MM.1S (cell line): ENCODE data around the gene SETD1A.

ENCODE experiments used
- DNase-seq: peaks from one replicate; pipeline ENCODE4 v3.0.0-alpha.2; 2015
- H2AFZ ChIP-seq: fragments of 300-600 bp; sonication (generic); 2 replicates; pipeline ENCODE4 v1.6.0; 2016; ENCODE audit warnings: antibody characterized with exemption, low read length
- H3F3A ChIP-seq: fragments of 300-600 bp; sonication (generic); 2 replicates; pipeline ENCODE4 v1.6.1; 2016; ENCODE audit warnings: mild to moderate bottlenecking, antibody characterized with exemption, low read length, moderate library complexity, mixed read lengths; ENCODE audit not compliant: insufficient read depth
- H3K27ac ChIP-seq: fragments of 300-600 bp; sonication (generic); 2 replicates; pipeline ENCODE4 v1.5.1; 2016; ENCODE audit warnings: mild to moderate bottlenecking, low read length
- H3K27me3 ChIP-seq: fragments of 300-600 bp; sonication (generic); replicated peaks from 2 replicates; pipeline ENCODE4 v1.6.0; 2016; ENCODE audit warnings: low read length; ENCODE audit not compliant: insufficient read depth
- H3K36me3 ChIP-seq: fragments of 300-600 bp; sonication (generic); replicated peaks from 2 replicates; pipeline ENCODE4 v1.6.1; 2016; ENCODE audit warnings: mild to moderate bottlenecking, low read length, mixed read lengths; ENCODE audit not compliant: insufficient read depth
- H3K4me1 ChIP-seq: fragments of 300-600 bp; sonication (generic); 2 replicates; pipeline ENCODE4 v1.6.1; 2016; ENCODE audit warnings: low read length, mixed read lengths
- H3K4me2 ChIP-seq: fragments of 300-600 bp; sonication (generic); 2 replicates; pipeline ENCODE4 v1.6.0; 2016; ENCODE audit warnings: low read depth, low read length
- H3K4me3 ChIP-seq: fragments of 300-600 bp; sonication (generic); 2 replicates; pipeline ENCODE4 v1.5.1; 2016; ENCODE audit warnings: low read length, mixed read lengths
- H3K79me2 ChIP-seq: fragments of 300-600 bp; sonication (generic); 2 replicates; pipeline ENCODE4 v1.6.1; 2016; ENCODE audit warnings: mixed run types, low read length, mixed read lengths
- H3K9ac ChIP-seq: fragments of 300-600 bp; sonication (generic); 2 replicates; pipeline ENCODE4 v1.6.1; 2016; ENCODE audit warnings: low read length, mixed read lengths
- H3K9me2 ChIP-seq: fragments of 300-600 bp; sonication (generic); replicated peaks from 2 replicates; pipeline ENCODE4 v1.6.1; 2016; ENCODE audit warnings: mild to moderate bottlenecking, low read length, mixed read lengths; ENCODE audit not compliant: insufficient read depth
- H3K9me3 ChIP-seq: fragments of 300-600 bp; sonication (generic); replicated peaks from 2 replicates; pipeline ENCODE4 v1.6.1; 2016; ENCODE audit warnings: mild to moderate bottlenecking, low read length, mixed read lengths; ENCODE audit not compliant: insufficient read depth
- H4K20me1 ChIP-seq: fragments of 300-600 bp; sonication (generic); 2 replicates; pipeline ENCODE4 v1.6.1; 2016; ENCODE audit warnings: mild to moderate bottlenecking, low read length, moderate library complexity, mixed read lengths; ENCODE audit not compliant: insufficient read depth
- CTCF ChIP-seq: fragments of 300-600 bp; sonication (generic); IDR thresholded peaks from 2 replicates; pipeline ENCODE4 v1.5.1; 2016; ENCODE audit warnings: antibody characterized with exemption, low read length, mixed read lengths
- EZH2 ChIP-seq: fragments of 300-600 bp; sonication (generic); optimal IDR thresholded peaks from 2 replicates; pipeline ENCODE3; 2017; ENCODE audit warnings: low read depth, mild to moderate bottlenecking, antibody characterized with exemption, low read length, mixed read lengths
- EZH2phosphoT487 ChIP-seq: fragments of 300-600 bp; sonication (generic); IDR thresholded peaks from 2 replicates; pipeline ENCODE4 v1.6.1; 2018; ENCODE audit warnings: antibody characterized with exemption, low read length

The SETD1A gene

GRCh38 chr16:30929167-30929566 is 28.4 kb upstream of the SETD1A start:
- Histone ChIP-seq H3K27me3 (no peaks in the 10 kb centered on the region), H3K9ac (no peak overlapping the region), H2AFZ (no peak overlapping the region), H3K9me3 (no peaks in the 10 kb centered on the region), H3F3A (no peaks in the 10 kb centered on the region), H3K9me2 (no peaks in the 10 kb centered on the region), H3K36me3 (no peaks in the 10 kb centered on the region), H3K4me2 (no peak overlapping the region), H3K27ac (no peak overlapping the region), H3K4me1 (no peaks in the 10 kb centered on the region), H3K79me2 (no peaks in the 10 kb centered on the region), H3K4me3 (no peak overlapping the region), H4K20me1 (no peaks in the 10 kb centered on the region)
- TF ChIP-seq CTCF, result no peak
- no peak for TF ChIP-seq EZH2phosphoT487
- TF ChIP-seq EZH2, result no peak
- DNase-seq, result no peak

DNA sequence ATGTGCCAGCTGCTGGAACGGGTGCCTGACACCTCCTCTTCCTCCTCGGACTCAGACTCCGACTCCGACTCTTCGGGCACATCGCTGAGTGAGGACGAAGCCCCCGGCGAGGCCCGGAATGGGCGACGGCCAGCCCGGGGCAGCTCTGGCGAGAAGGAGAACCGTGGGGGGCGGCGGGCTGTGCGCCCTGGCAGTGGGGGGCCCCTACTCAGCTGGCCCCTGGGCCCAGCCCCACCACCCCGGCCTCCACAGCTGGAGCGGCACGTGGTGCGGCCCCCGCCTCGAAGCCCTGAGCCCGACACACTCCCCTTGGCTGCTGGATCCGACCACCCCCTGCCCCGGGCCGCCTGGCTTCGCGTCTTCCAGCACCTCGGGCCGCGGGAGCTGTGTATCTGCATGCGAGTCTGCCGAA is 27.4 kb upstream of the SETD1A start:
- Histone ChIP-seq H3K27me3 (no peaks in the 10 kb centered on the region), H3K9me3 (no peaks in the 10 kb centered on the region), H3K79me2 (no peaks in the 10 kb centered on the region), H3K4me1 (no peaks in the 10 kb centered on the region), H3K27ac (no peak overlapping the region), H2AFZ (no peak overlapping the region), H3K4me2 (no peak overlapping the region), H3K4me3 (no peak overlapping the region), H3K9me2 (no peaks in the 10 kb centered on the region), H4K20me1 (no peaks in the 10 kb centered on the region), H3K9ac (no peak overlapping the region), H3K36me3 (no peaks in the 10 kb centered on the region), H3F3A (no peaks in the 10 kb centered on the region)
- TF ChIP-seq EZH2 (no peak), CTCF (no peak)
- no peak for DNase-seq

GRCh38 chr16:30931068-30931650 is 26.4 kb upstream of the SETD1A start:
- H3K4me3 ChIP-seq, result no peak overlapping the region
- H2AFZ ChIP-seq, result no peak overlapping the region
- no peaks in the 10 kb centered on the region for H3K4me1 ChIP-seq
- no peak for DNase-seq
- no peaks in the 10 kb centered on the region for H3F3A ChIP-seq
- H3K36me3 ChIP-seq, result no peaks in the 10 kb centered on the region
- H3K4me2 ChIP-seq, result no peak overlapping the region
- no peaks in the 10 kb centered on the region for H3K9me2 ChIP-seq
- H3K27me3 ChIP-seq, result no peaks in the 10 kb centered on the region
- no peaks in the 10 kb centered on the region for H3K79me2 ChIP-seq
- no peak overlapping the region for H3K9ac ChIP-seq
- no peak overlapping the region for H3K27ac ChIP-seq
- TF ChIP-seq EZH2phosphoT487 (no peak), EZH2 (no peak), CTCF (no peak)
- H4K20me1 ChIP-seq, result no peaks in the 10 kb centered on the region
- H3K9me3 ChIP-seq, result no peaks in the 10 kb centered on the region
